Mucosa of descending colon (tissue), 3 donors: ENCODE measurements around the gene SYNJ1. TPM values are rescaled to one million over a fixed set of nuclear protein-coding genes. Genes with fewer than 3 reads are reported as not detected.

Experiments used
- ATAC-seq: fragments of 200-7000 bp; cut with Tn5 transposase; one replicate; pipeline ENCODE4 v1.9.1; 2020; ENCODE audit warnings: mild to moderate bottlenecking, moderate library complexity
- DNase-seq, 3 donors: peaks; one replicate each; pipeline ENCODE4 v3.0.0-alpha.2; 2020
- H3K36me3 ChIP-seq: fragments of 200-600 bp; one replicate; pipeline ENCODE4 v1.8.0; 2021; ENCODE audit warnings: low read depth, mild to moderate bottlenecking
- H3K4me1 ChIP-seq: fragments of 200-600 bp; one replicate; pipeline ENCODE4 v1.8.0; 2021; ENCODE audit warnings: low read depth, mild to moderate bottlenecking
- H3K4me3 ChIP-seq: fragments of 200-600 bp; one replicate; pipeline ENCODE4 v1.8.0; 2021; ENCODE audit warnings: mild to moderate bottlenecking
- H3K9me3 ChIP-seq: fragments of 200-600 bp; one replicate; pipeline ENCODE4 v1.8.0; 2021; ENCODE audit warnings: mild to moderate bottlenecking
- CTCF ChIP-seq: fragments of 200-600 bp; IDR thresholded peaks from one replicate; pipeline ENCODE4 v1.8.0; 2022; ENCODE audit warnings: antibody characterized with exemption, mild to moderate bottlenecking
- intact Hi-C, 2 donors: fragments of 100-400 bp; cut with DNase I in 1 of 2; cut with micrococcal nuclease in 1 of 2; formaldehyde crosslinking; loops; one replicate each; pipeline versions ENCODE4 v1.11.0 to v1.11.1; 2022; cut with DNase I, micrococcal nuclease
- total RNA-seq, 3 donors: library from RNA; stranded (reverse); fragmentation: NEBNext Ultra II Directional in 2 of 3; extraction: Animal tissue kit (Norgen Biotek cat#: 25700) in 2 of 3; gene quantifications; one replicate each; pipeline versions ENCODE4 v1.2.1 to v1.2.4, GENCODE V29; 2021 to 2023
- donor health status: DM: no; HTN: no; CAD: no; lungs with moderate emphysema.
- donor health status: DM: no; HTN: no; CAD: no.
- donor health status: DM: no; HTN: yes; CAD: no.

SYNJ1 gene
- total RNA-seq, 3 donors from 2014 or later, result 13.2 to 21.1 (median 16.8) TPM

DNA sequence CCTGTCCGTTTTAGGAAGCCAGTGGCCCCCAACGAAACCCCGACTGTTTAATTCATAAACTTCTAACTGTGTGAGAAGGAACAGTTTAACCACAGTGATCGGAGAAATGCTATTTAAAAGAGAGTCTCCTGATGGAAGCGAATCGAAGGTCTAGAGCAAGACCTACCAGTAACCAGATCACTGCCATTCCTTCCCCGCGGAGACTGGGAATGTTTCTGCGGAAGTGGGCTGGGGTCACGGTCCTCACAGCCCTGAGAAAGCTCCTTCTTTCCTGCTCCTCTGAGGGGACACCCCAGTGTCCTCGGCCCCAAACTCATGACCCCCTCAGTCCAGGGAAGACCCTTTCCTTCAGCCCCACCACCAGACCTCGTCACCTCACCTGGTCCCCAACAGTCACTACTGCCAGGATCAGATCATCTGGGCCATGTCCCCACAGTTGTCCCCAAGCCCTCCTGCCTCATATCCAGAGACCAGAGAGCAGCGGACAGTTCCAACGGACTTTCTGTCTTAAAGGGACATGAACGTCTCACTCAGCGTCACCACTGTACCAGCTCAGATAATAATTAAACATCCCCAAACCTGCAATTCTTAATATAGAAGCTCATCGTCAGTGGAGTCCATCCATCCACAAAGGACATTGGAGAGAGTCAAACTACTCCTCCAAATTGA, 142.6 kb downstream of the SYNJ1 start, which contains the start of gene TCP10L:
TCP10L (minus strand) TSS at position 482 of the 669 bp plus-strand sequence. CDS start 1,219 bp downstream, outside the sequence.
- Histone ChIP-seq H3K9me3 (no peaks in the 10 kb centered on the region), H3K4me3 (no peak within 1 kb of the TSS), H3K4me1 (no peaks in the 10 kb centered on the region), H3K36me3 (no peaks in the 10 kb centered on the region)
- intact Hi-C loops, result no loop called here
- ATAC-seq (no peak), DNase-seq (no peak)
- no peak for TF ChIP-seq CTCF

DNA sequence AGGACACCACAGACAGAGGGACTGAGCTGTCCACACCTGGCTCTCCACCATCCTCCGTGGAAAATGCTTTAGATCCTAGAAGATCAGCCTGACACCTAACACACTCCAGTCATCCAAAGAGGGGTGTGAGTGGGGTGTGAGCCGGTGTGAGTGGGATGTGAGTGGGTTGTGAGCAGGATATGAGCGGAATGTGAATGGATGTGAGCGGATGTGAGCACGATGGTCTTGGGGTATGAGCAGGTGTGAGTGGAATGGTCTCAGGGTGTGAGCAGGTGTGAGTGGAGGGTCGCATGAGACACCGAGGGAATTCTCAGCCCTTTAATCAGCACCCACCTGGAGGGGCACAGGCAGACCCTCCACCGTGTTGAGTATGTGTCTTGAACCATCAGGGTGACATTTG, 143.3 kb downstream of the SYNJ1 start:
- Histone ChIP-seq H3K4me3 (no peak overlapping the region), H3K36me3 (no peaks in the 10 kb centered on the region), H3K9me3 (no peaks in the 10 kb centered on the region), H3K4me1 (no peaks in the 10 kb centered on the region)
- no peak for DNase-seq
- TF ChIP-seq CTCF, result no peak
- intact Hi-C loops, result no loop called here
- ATAC-seq, result no peak

DNA sequence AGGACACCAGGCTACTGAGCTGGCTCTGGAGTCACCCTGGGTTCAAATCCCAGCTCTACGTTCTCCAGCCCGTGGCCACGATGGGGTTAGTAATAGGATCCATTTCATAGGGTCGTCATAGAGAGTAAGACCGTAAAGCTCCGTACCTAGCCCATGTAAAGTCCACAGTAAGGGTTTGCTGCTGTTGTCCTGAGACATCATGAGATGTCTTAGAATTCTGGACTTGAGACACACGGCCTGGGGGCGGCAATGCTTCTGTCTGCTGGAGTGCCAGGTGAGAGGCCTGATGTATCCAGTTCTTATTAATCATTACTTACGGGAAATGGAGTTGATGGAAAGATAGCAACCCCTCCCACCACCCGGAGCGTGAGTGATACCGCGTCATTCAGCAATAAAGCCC, 146.1 kb downstream of the SYNJ1 start:
- DNase-seq (no peak), ATAC-seq (no peak)
- no peak for TF ChIP-seq CTCF
- Histone ChIP-seq H3K36me3 (no peaks in the 10 kb centered on the region), H3K9me3 (no peaks in the 10 kb centered on the region), H3K4me3 (no peak overlapping the region), H3K4me1 (no peaks in the 10 kb centered on the region)
- intact Hi-C loops, result no loop called here

DNA sequence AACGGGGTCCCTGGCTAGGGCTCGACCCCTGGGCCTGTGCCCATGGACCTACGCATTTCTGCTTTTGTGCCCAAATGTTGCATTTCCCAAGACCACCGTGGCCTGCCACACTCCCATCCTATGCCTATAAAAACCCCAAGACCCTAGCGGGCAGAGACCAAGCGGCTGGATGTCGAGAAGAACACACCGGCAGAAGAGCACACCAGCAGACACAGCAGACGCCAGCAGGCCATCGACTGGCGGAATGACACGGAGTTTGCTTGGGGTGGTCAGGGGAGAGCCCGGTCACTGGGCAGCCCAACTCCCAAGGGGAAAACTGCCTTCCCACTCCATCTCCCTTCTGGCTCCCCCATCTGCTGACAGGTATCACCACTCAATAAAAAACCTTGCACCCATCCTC, 146.9 kb downstream of the SYNJ1 start:
- Histone ChIP-seq H3K9me3 (no peaks in the 10 kb centered on the region), H3K4me1 (no peaks in the 10 kb centered on the region), H3K4me3 (no peak overlapping the region), H3K36me3 (no peaks in the 10 kb centered on the region)
- intact Hi-C loops, result no loop called here
- DNase-seq, result no peak
- TF ChIP-seq CTCF, result no peak
- ATAC-seq, result no peak

Other genes starting within 250 kb of the SYNJ1 start
- 1 to 10 TPM in 1 of 3 donors, under 1 TPM in 1, not detected in 1; 0.14 to 2.1 TPM for gene TCP10L, start 142.5 kb downstream of the SYNJ1 start, total RNA-seq
- gene CFAP298, start 115.6 kb downstream of the SYNJ1 start, total RNA-seq, result 10 to 100 TPM; 24.2 to 35.6 (median 27.0) TPM
- 10 to 100 TPM; 39.5 to 42.7 (median 41.0) TPM for gene PAXBP1, start 43.7 kb upstream of the SYNJ1 start, total RNA-seq